Stimulated activated CD4-positive, alpha-beta T cell treated with anti-CD3 and anti-CD28 coated beads, Interleukin-15, amount 100 ng/mL, for 24 hours (primary cell): ENCODE data around the gene RBMS1.

Experiments
- DNase-seq: peaks from one replicate; pipeline ENCODE4 v3.0.0-alpha.2; 2020

RBMS1 gene

GRCh38 chr2:160407393-160408172, 86.0 kb downstream of the RBMS1 start:
- peak; percentile 63 for DNase-seq

GRCh38 chr2:160406591-160407392, 86.8 kb downstream of the RBMS1 start:
- peak; percentile 74 for DNase-seq

GRCh38 chr2:160405077-160405867, 88.3 kb downstream of the RBMS1 start:
- no peak for DNase-seq

- DNase-seq: no peak
Measured at GRCh38 chr2:160402997-160403979, 90.3 kb downstream of the RBMS1 start.

GRCh38 chr2:160402501-160402900, 91.1 kb downstream of the RBMS1 start:
- no peak for DNase-seq

GRCh38 chr2:160401895-160402294, 91.7 kb downstream of the RBMS1 start:
- DNase-seq: no peak

GRCh38 chr2:160399880-160400279, 93.7 kb downstream of the RBMS1 start:
- no peak for DNase-seq

- DNase-seq: no peak
Measured at GRCh38 chr2:160397530-160397865, 96.1 kb downstream of the RBMS1 start.

- DNase-seq: no peak
Measured at GRCh38 chr2:160394153-160394552, 99.5 kb downstream of the RBMS1 start.

- DNase-seq: no peak
Measured at GRCh38 chr2:160392201-160392600, 101.4 kb downstream of the RBMS1 start.

GRCh38 chr2:160390544-160391455, 102.8 kb downstream of the RBMS1 start:
- DNase-seq: no peak

GRCh38 chr2:160389875-160390274, 103.7 kb downstream of the RBMS1 start:
- DNase-seq: no peak

GRCh38 chr2:160388464-160389263, 104.9 kb downstream of the RBMS1 start:
- DNase-seq: peak; percentile 56

- DNase-seq: no peak
Measured at GRCh38 chr2:160387558-160388262, 105.9 kb downstream of the RBMS1 start.

GRCh38 chr2:160384791-160385190, 108.8 kb downstream of the RBMS1 start:
- DNase-seq: no peak

- DNase-seq: no peak
Measured at GRCh38 chr2:160381425-160381951, 112.1 kb downstream of the RBMS1 start.

- no peak for DNase-seq
Measured at GRCh38 chr2:160380611-160381010, 113.0 kb downstream of the RBMS1 start.

GRCh38 chr2:160380000-160380570, 113.5 kb downstream of the RBMS1 start:
- no peak for DNase-seq

- DNase-seq: no peak
Measured at GRCh38 chr2:160379399-160379798, 114.2 kb downstream of the RBMS1 start.
